ENCODE measurements around the gene PTH1R.

Gene PTH1R

DNA sequence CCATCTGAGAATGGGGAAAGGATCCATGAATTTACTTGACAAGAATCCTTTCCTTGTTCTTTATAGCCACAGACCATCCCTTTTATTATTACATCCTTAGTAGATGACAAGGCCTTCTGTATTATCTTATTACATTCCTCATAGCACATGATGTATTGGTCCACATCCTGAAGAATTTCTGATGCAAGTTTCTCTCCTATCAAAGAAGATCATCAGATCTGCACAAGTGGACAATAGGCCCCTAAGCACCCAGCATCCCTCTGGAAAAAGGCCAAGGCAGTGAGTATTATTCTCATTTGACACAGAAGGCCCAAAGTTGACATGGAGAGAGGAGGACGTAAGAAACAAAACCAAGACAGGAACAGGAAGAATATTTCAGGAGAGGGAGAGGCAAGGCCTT lies 45.7 kb upstream of the PTH1R start:
- TF ChIP-seq TEAD4 (IDR thresholded peaks at IDR 0.05) (no peak), FOXM1 (IDR thresholded peaks at IDR 0.05; ENCODE audit: borderline replicate concordance, low read depth) (no peak), EGR1 (IDR thresholded peaks at IDR 0.05) (no peak), NFIC (IDR thresholded peaks at IDR 0.05) (no peak), EP300 (IDR thresholded peaks at IDR 0.05; ENCODE audit: borderline replicate concordance) (no peak), YY1 (IDR thresholded peaks at IDR 0.05; ENCODE audit: low read depth) (no peak), TAF1 (IDR thresholded peaks at IDR 0.05; ENCODE audit: low read depth) (no peak), TCF12 (IDR thresholded peaks at IDR 0.05; ENCODE audit: low read depth) (no peak), CEBPB (IDR thresholded peaks at IDR 0.05) (no peak), CREB1 (IDR thresholded peaks at IDR 0.05; ENCODE audit: low read depth) (no peak), ZBTB7A (IDR thresholded peaks at IDR 0.05; ENCODE audit: low read depth) (no peak), RAD21 (IDR thresholded peaks at IDR 0.05; ENCODE audit: low read depth) (no peak)
- TF ChIP-seq, protein P1, sequence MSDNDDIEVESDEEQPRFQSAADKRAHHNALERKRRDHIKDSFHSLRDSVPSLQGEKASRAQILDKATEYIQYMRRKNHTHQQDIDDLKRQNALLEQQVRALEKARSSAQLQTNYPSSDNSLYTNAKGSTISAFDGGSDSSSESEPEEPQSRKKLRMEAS (IDR thresholded peaks at IDR 0.05): no peak
- TF ChIP-seq, protein P2, sequence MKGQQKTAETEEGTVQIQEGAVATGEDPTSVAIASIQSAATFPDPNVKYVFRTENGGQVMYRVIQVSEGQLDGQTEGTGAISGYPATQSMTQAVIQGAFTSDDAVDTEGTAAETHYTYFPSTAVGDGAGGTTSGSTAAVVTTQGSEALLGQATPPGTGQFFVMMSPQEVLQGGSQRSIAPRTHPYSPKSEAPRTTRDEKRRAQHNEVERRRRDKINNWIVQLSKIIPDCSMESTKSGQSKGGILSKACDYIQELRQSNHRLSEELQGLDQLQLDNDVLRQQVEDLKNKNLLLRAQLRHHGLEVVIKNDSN (IDR thresholded peaks at IDR 0.05): no peak
- TF ChIP-seq, protein P3, sequence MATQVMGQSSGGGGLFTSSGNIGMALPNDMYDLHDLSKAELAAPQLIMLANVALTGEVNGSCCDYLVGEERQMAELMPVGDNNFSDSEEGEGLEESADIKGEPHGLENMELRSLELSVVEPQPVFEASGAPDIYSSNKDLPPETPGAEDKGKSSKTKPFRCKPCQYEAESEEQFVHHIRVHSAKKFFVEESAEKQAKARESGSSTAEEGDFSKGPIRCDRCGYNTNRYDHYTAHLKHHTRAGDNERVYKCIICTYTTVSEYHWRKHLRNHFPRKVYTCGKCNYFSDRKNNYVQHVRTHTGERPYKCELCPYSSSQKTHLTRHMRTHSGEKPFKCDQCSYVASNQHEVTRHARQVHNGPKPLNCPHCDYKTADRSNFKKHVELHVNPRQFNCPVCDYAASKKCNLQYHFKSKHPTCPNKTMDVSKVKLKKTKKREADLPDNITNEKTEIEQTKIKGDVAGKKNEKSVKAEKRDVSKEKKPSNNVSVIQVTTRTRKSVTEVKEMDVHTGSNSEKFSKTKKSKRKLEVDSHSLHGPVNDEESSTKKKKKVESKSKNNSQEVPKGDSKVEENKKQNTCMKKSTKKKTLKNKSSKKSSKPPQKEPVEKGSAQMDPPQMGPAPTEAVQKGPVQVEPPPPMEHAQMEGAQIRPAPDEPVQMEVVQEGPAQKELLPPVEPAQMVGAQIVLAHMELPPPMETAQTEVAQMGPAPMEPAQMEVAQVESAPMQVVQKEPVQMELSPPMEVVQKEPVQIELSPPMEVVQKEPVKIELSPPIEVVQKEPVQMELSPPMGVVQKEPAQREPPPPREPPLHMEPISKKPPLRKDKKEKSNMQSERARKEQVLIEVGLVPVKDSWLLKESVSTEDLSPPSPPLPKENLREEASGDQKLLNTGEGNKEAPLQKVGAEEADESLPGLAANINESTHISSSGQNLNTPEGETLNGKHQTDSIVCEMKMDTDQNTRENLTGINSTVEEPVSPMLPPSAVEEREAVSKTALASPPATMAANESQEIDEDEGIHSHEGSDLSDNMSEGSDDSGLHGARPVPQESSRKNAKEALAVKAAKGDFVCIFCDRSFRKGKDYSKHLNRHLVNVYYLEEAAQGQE (IDR thresholded peaks at IDR 0.05; ENCODE audit: low read depth): no peak

DNA sequence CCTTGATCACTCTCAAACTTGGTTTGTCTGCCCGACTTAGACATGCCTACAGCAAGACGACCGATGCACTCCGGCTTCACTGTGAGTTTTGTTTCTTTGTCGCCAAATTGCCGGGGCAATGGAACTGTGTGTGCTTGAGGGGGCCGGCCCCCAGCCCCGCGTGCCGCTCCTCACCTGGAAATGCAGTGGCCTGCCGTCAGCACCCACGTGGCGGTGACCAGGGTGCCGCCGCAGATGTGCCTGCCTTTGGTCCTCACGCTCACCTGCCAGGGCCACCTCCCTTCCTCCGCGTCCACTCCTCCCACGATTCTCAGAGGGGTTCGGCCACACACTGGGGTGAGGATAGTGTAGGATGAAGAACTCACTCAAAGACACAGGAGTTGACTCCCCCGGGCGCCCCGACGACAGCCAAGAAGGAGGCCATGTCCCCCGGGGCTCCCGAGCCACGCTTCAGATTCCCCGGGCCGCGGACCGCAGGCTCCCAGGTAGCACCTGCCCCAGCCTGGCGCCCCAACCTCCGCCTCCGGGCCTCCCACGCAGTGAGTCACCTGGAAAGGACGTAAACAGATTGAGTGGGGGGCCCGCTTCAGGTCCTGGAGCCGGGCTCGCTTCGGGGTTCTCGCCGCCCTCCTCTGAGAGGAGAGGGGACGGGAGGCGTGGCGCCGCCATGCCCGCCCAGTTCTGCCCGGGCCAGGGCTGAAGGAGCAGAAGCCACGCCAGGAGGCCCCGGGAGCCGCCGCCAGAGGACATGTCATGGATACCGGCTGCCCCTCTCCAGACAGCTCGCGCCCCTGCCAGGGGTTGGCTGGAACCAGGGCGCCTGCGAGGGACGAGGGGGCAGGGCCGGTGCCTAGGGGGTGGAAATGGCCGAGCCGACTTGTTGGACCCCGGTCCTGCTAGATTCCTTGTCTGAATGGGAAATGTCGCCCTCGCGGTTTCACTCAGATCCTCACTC lies 43.9 kb upstream of the PTH1R start:
- TF ChIP-seq TCF12 (IDR thresholded peaks at IDR 0.05; ENCODE audit: low read depth) (no peak), TEAD4 (IDR thresholded peaks at IDR 0.05) (no peak), RAD21 (IDR thresholded peaks at IDR 0.05; ENCODE audit: low read depth) (no peak), EP300 (IDR thresholded peaks at IDR 0.05; ENCODE audit: borderline replicate concordance) (no peak), TAF1 (IDR thresholded peaks at IDR 0.05; ENCODE audit: low read depth) (no peak), YY1 (IDR thresholded peaks at IDR 0.05; ENCODE audit: low read depth) (no peak), FOXM1 (IDR thresholded peaks at IDR 0.05; ENCODE audit: borderline replicate concordance, low read depth) (no peak), ZBTB7A (IDR thresholded peaks at IDR 0.05; ENCODE audit: low read depth) (no peak), CREB1 (IDR thresholded peaks at IDR 0.05; ENCODE audit: low read depth) (no peak), CEBPB (IDR thresholded peaks at IDR 0.05) (no peak)
- TF ChIP-seq, protein P1 (IDR thresholded peaks at IDR 0.05): no peak
- TF ChIP-seq, protein P2 (IDR thresholded peaks at IDR 0.05): no peak
- TF ChIP-seq, protein P3 (IDR thresholded peaks at IDR 0.05; ENCODE audit: low read depth): no peak

DNA sequence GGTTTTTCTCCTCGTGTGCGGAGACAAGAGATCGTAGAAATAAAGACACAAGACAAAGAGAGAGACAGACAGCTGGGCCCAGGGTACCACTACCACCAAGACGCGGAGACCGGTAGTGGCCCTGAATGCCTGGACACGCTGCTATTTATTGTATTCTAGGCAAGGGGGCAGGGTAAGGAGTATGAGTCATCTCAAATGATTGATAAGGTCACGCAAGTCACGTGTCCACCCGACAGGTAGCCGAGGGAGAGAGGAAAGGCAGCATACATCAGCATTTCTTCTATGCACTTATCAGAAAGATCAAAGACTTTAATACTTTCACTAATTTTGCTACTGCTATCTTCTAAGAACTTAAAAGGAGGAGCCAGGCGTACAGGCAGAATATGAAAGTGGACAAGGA lies 42.5 kb upstream of the PTH1R start:
- TF ChIP-seq, protein P2 (IDR thresholded peaks at IDR 0.05): peak; percentile 50; the same call in 1 of the 2 replicates
- TF ChIP-seq, protein P3 (IDR thresholded peaks at IDR 0.05; ENCODE audit: low read depth): no peak
- no peak for TF ChIP-seq FOXM1 (IDR thresholded peaks at IDR 0.05; ENCODE audit: borderline replicate concordance, low read depth)

DNA sequence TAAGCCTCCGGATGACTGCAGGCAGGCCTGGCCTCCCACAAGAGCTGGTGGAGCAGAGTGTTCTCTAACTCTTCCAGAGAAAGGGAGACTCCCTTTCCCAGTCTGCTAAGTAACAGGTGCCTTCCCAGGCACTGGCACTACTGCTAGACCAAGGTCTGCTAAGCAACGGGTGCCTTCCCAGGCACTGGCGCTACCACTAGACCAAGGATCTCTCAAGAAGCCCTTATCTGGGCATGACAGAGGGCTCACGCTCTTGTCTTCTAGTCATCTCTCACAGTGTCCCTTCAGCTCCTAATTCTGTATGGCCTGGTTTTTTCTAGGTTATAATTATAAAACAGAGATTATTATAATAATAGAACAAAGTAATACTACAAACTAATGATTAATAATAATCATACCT lies 42.0 kb upstream of the PTH1R start:
- TF ChIP-seq EP300 (IDR thresholded peaks at IDR 0.05; ENCODE audit: borderline replicate concordance) (no peak), FOXM1 (IDR thresholded peaks at IDR 0.05; ENCODE audit: borderline replicate concordance, low read depth) (no peak), TAF1 (IDR thresholded peaks at IDR 0.05; ENCODE audit: low read depth) (no peak), TEAD4 (IDR thresholded peaks at IDR 0.05) (no peak), NFIC (IDR thresholded peaks at IDR 0.05) (no peak), EGR1 (IDR thresholded peaks at IDR 0.05) (no peak), CEBPB (IDR thresholded peaks at IDR 0.05) (no peak)
- TF ChIP-seq, protein P2 (IDR thresholded peaks at IDR 0.05): no peak
- TF ChIP-seq, protein P3 (IDR thresholded peaks at IDR 0.05; ENCODE audit: low read depth): no peak

Measured in Ishikawa (cell line).